A673 (cell line): ENCODE measurements around the gene PCDHA3. TPM values are rescaled to one million over a fixed set of nuclear protein-coding genes. Genes with fewer than 3 reads are reported as not detected.
A peak's percentile ranks its signal among the peaks of the same experiment; 100 is the strongest.
"Not testable (repeated sequence)": the region's sequence is repeated elsewhere in the genome, so short reads cannot be mapped to it uniquely, and the experiment has no call there.

Experiments
- BruUV-seq: library from RNA; stranded (reverse); fragments of 400-500 nt; replicated peaks from 2 replicates; lab custom pipeline; 2021; lab: Mats Ljungman, UMichigan
- CTCF ChIA-PET: fragments of 300-600 bp; sonication (Branson Sonifier 250); formaldehyde crosslinking; loops from one replicate; lab custom pipeline; 2022; ENCODE audit warnings: antibody characterized with exemption; lab: Charles Lee
- POLR2A ChIA-PET: fragments of 300-600 bp; sonication (Branson Sonifier 250); formaldehyde crosslinking; loops from one replicate; lab custom pipeline; 2022; ENCODE audit warnings: antibody characterized with exemption; ENCODE audit not compliant: low non-redundant PET; lab: Charles Lee
- DNase-seq: peaks from one replicate; pipeline ENCODE4 v3.0.0-alpha.2; 2015; ENCODE audit warnings: low spot score
- H3K27ac ChIP-seq: fragments of 200-600 bp; sonication (generic); 2 replicates; pipeline ENCODE4 v1.5.1; 2016; ENCODE audit warnings: mixed run types, low read depth, mild to moderate bottlenecking, mixed read lengths, antibody characterized with exemption, low read length; ENCODE audit not compliant: poor library complexity, severe bottlenecking
- H3K27me3 ChIP-seq: fragments of 200-600 bp; sonication (generic); replicated peaks from 2 replicates; pipeline ENCODE4 v1.6.1; 2017; ENCODE audit warnings: mixed run types, low read depth, mild to moderate bottlenecking, mixed read lengths, antibody characterized with exemption, low read length; ENCODE audit not compliant: insufficient read depth, poor library complexity
- H3K36me3 ChIP-seq: fragments of 200-600 bp; sonication (generic); 2 replicates; pipeline ENCODE4 v1.6.1; 2016; ENCODE audit warnings: mixed run types, mild to moderate bottlenecking, mixed read lengths, antibody characterized with exemption, low read length; ENCODE audit not compliant: insufficient read depth, poor library complexity, severe bottlenecking
- H3K4me1 ChIP-seq: fragments of 200-600 bp; sonication (generic); 2 replicates; pipeline ENCODE4 v1.6.1; 2017; ENCODE audit warnings: mixed run types, mild to moderate bottlenecking, mixed read lengths, antibody characterized with exemption, low read length; ENCODE audit not compliant: insufficient read depth, poor library complexity, severe bottlenecking
- H3K4me3 ChIP-seq: fragments of 200-600 bp; sonication (generic); 2 replicates; pipeline ENCODE4 v1.5.1; 2016; ENCODE audit warnings: low read depth, mixed run types, mild to moderate bottlenecking, mixed read lengths, low read length; ENCODE audit not compliant: poor library complexity, severe bottlenecking
- H3K9me3 ChIP-seq: fragments of 200-600 bp; sonication (generic); 2 replicates; pipeline ENCODE4 v1.6.1; 2016; ENCODE audit warnings: mixed run types, low read depth, mild to moderate bottlenecking, mixed read lengths, antibody characterized with exemption, low read length; ENCODE audit not compliant: poor library complexity, severe bottlenecking
- CTCF ChIP-seq: fragments of 300-800, 200-600 bp; sonication (generic); conservative IDR thresholded peaks from 2 replicates; pipeline ENCODE4 v1.5.1; 2017; ENCODE audit warnings: low read depth, mild to moderate bottlenecking, antibody characterized with exemption, low read length, moderate library complexity, mixed read lengths
- EZH2 ChIP-seq: fragments of 200-600 bp; sonication (generic); IDR thresholded peaks from 2 replicates; pipeline ENCODE4 v1.6.1; 2017; ENCODE audit warnings: borderline replicate concordance, low read depth, mild to moderate bottlenecking, mixed read lengths, antibody characterized with exemption, low read length; ENCODE audit not compliant: poor library complexity, severe bottlenecking
- intact Hi-C: fragments of 100-400 bp; cut with micrococcal nuclease; formaldehyde crosslinking; loops from one replicate; pipeline ENCODE4 v1.10.0; 2022; ENCODE audit not compliant: unreplicated experiment
- total RNA-seq: library from RNA; stranded (reverse); gene quantifications from 2 replicates; pipeline ENCODE4 v1.2.3, GENCODE V29; 2021

Gene PCDHA3
- total RNA-seq, 1 experiment from 2014 or later: 3.2 TPM

DNA sequence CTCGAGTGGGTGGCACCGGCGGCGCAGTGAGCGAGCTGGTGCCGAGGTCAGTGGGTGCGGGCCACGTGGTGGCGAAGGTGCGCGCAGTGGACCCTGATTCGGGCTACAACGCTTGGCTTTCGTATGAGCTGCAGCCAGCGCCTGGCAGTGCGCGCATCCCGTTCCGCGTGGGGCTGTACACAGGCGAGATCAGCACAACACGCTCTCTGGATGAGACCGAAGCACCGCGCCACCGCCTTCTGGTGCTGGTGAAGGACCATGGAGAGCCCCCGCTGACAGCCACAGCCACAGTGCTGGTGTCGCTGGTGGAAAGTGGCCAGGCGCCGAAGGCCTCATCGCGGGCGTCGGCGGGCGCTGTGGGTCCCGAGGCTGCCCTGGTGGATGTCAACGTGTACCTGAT, 22.6 kb downstream of the PCDHA3 start:
- no peaks in the 10 kb centered on the region for H3K27me3 ChIP-seq
- no peak overlapping the region for H3K4me3 ChIP-seq
- intact Hi-C loops: no loop called here
- ChIA-PET POLR2A (no interaction called here), CTCF (no interaction called here)
- no peaks in the 10 kb centered on the region for H3K36me3 ChIP-seq
- no peaks in the 10 kb centered on the region for H3K4me1 ChIP-seq
- no TSS peak for BruUV-seq
- TF ChIP-seq CTCF (no peak), EZH2 (no peak)
- DNase-seq: no peak
- H3K9me3 ChIP-seq: peaks cover 3% of the 10 kb centered on the region
- no peak overlapping the region for H3K27ac ChIP-seq

DNA sequence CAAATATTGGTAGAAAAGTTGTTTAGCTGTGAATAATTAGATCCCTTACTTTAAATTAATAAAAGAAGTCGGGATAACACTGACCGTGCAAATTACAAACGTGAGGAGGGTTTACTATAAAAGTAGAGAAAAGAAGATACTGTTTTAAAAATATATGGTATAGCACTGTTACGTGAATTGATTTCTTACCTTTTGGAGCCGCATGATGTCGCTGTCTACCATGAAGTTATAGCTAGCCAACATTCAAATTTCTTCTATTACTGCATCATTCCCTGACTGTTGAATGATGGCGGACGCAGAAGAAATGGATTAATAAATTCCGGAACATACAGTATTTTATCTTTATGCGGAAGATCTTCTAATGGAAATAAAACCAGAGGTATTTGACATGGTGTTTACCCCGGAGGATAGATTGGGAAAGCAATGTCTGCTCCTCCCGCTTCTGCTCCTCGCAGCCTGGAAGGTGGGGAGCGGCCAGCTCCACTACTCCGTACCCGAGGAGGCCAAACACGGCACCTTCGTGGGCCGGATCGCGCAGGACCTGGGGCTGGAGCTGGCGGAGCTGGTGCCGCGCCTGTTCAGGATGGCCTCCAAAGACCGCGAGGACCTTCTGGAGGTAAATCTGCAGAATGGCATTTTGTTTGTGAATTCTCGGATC, 27.0 kb downstream of the PCDHA3 start, which contains the start of gene PCDHA6:
TSS of gene PCDHA6 (plus strand) at position 257 of the 658 bp plus-strand sequence. CDS start at position 389, 132 bp downstream.
- TF ChIP-seq EZH2: no peak
- TF ChIP-seq CTCF: peak; percentile 70
- intact Hi-C loops: loop anchor here (5.0 kb wide), 1 partner anchor 214 kb away; no protein-coding TSS in a partner anchor

GRCh38 chr5:140828362-140828737, 27.5 kb downstream of the PCDHA3 start:
- intact Hi-C loops: loop anchor here (5.0 kb wide), 1 partner anchor 214 kb away; no protein-coding TSS in a partner anchor
- CTCF ChIA-PET: interaction anchor here (0.6 to 1.6 kb wide), 8 partner anchors 13 to 223 kb away, joined by 3 to 7 read pairs (median 4); partner anchors contain the start of genes PCDHA1 and PCDHA13
- peak; percentile 53 for TF ChIP-seq CTCF
- no peak for TF ChIP-seq EZH2
- peak; percentile 73 for DNase-seq
- Histone ChIP-seq H3K4me3 (peak overlapping the region; percentile 58), H3K27ac (peak overlapping the region; percentile 69), H3K9me3 (peaks cover 11% of the 10 kb centered on the region), H3K27me3 (no peaks in the 10 kb centered on the region), H3K36me3 (no peaks in the 10 kb centered on the region), H3K4me1 (no peaks in the 10 kb centered on the region)
- POLR2A ChIA-PET: no interaction called here
- BruUV-seq: no TSS peak

More for the DNA sequence above, 27.0 kb downstream of the PCDHA3 start, which contains the start of gene PCDHA6:
- Histone ChIP-seq H3K27me3 (no peaks in the 10 kb centered on the region), H3K4me1 (no peaks in the 10 kb centered on the region), H3K27ac (peak within 1 kb of the TSS; percentile 69), H3K36me3 (no peaks in the 10 kb centered on the region), H3K9me3 (peaks cover 6% of the 10 kb centered on the region), H3K4me3 (peak within 1 kb of the TSS; percentile 58)
- CTCF ChIA-PET: interaction anchor here (0.6 to 1.6 kb wide), 8 partner anchors 14 to 224 kb away, joined by 3 to 7 read pairs (median 4); partner anchors contain the start of genes PCDHA1 and PCDHA13
- POLR2A ChIA-PET: no interaction called here
- peak; percentile 70 for DNase-seq
- TSS peak; percentile 69 for BruUV-seq

- H3K27ac ChIP-seq, H3K4me1 ChIP-seq, H3K27me3 ChIP-seq, BruUV-seq, H3K4me3 ChIP-seq, CTCF ChIA-PET, DNase-seq, H3K36me3 ChIP-seq, POLR2A ChIA-PET: not testable (repeated sequence)
- H3K9me3 ChIP-seq: peaks cover 11% of the 10 kb centered on the region
- intact Hi-C loops: loop anchor here (5.0 kb wide), 1 partner anchor 212 kb away; no protein-coding TSS in a partner anchor
Observed at GRCh38 chr5:140829511-140830501, 28.9 kb downstream of the PCDHA3 start.
